ENCODE results near the gene BLMH.
A peak's percentile ranks its signal among the peaks of the same experiment; 100 is the strongest.

The BLMH gene

GRCh38 chr17:30291543-30292285 is at the start of gene BLMH:
BLMH (minus strand) TSS chr17:30291944; CDS start chr17:30291819, 125 bp downstream.
- peak; percentile 90 for DNase-seq

GRCh38 chr17:30340801-30341356 is 49.1 kb upstream of the BLMH start:
- DNase-seq: no peak

- no peak for DNase-seq
Measured at GRCh38 chr17:30339086-30339485, 47.3 kb upstream of the BLMH start.

- no peak for DNase-seq
Measured at GRCh38 chr17:30337393-30337999, 45.8 kb upstream of the BLMH start.

GRCh38 chr17:30336369-30337171 is 44.8 kb upstream of the BLMH start:
- no peak for DNase-seq

GRCh38 chr17:30334421-30334820 is 42.7 kb upstream of the BLMH start:
- no peak for DNase-seq

GRCh38 chr17:30333503-30334360 is 42.0 kb upstream of the BLMH start, which contains the start of gene TMIGD1:
TMIGD1 (minus strand) TSS chr17:30334057; CDS start chr17:30332133, 1,924 bp downstream.
- no peak for DNase-seq

- DNase-seq: no peak
Measured at GRCh38 chr17:30332057-30332542, 40.4 kb upstream of the BLMH start.

- DNase-seq: no peak
Measured at GRCh38 chr17:30326809-30327208, 35.1 kb upstream of the BLMH start.

GRCh38 chr17:30324723-30325122 is 33.0 kb upstream of the BLMH start:
- no peak for DNase-seq

GRCh38 chr17:30323895-30324319 is 32.2 kb upstream of the BLMH start:
- DNase-seq: no peak

GRCh38 chr17:30323262-30323894 is 31.6 kb upstream of the BLMH start:
- no peak for DNase-seq

GRCh38 chr17:30321314-30321713 is 29.6 kb upstream of the BLMH start:
- DNase-seq: no peak

- no peak for DNase-seq
Measured at GRCh38 chr17:30318155-30318554, 26.4 kb upstream of the BLMH start.

- no peak for DNase-seq
Measured at GRCh38 chr17:30316736-30317135, 25.0 kb upstream of the BLMH start.

- no peak for DNase-seq
Measured at GRCh38 chr17:30315106-30315505, 23.4 kb upstream of the BLMH start.

- no peak for DNase-seq
Measured at GRCh38 chr17:30314474-30314873, 22.7 kb upstream of the BLMH start.

GRCh38 chr17:30312226-30312625 is 20.5 kb upstream of the BLMH start:
- DNase-seq: no peak

GRCh38 chr17:30310562-30310961 is 18.8 kb upstream of the BLMH start:
- DNase-seq: no peak

GRCh38 chr17:30309591-30309990 is 17.8 kb upstream of the BLMH start:
- no peak for DNase-seq

GRCh38 chr17:30308406-30308805 is 16.7 kb upstream of the BLMH start:
- DNase-seq: no peak

- no peak for DNase-seq
Measured at GRCh38 chr17:30304778-30305177, 13.0 kb upstream of the BLMH start.
